ENCODE measurements around the gene CPNE6. TPM values are rescaled to one million over a fixed set of nuclear protein-coding genes. Genes with fewer than 3 reads are reported as not detected.

CPNE6 gene
- total RNA-seq, 1 donor = not detected

GRCh38 chr14:24083462-24083861 lies 12.1 kb downstream of the CPNE6 start:
- no peak for DNase-seq (ENCODE audit: low read depth)
- TF ChIP-seq, protein P1, sequence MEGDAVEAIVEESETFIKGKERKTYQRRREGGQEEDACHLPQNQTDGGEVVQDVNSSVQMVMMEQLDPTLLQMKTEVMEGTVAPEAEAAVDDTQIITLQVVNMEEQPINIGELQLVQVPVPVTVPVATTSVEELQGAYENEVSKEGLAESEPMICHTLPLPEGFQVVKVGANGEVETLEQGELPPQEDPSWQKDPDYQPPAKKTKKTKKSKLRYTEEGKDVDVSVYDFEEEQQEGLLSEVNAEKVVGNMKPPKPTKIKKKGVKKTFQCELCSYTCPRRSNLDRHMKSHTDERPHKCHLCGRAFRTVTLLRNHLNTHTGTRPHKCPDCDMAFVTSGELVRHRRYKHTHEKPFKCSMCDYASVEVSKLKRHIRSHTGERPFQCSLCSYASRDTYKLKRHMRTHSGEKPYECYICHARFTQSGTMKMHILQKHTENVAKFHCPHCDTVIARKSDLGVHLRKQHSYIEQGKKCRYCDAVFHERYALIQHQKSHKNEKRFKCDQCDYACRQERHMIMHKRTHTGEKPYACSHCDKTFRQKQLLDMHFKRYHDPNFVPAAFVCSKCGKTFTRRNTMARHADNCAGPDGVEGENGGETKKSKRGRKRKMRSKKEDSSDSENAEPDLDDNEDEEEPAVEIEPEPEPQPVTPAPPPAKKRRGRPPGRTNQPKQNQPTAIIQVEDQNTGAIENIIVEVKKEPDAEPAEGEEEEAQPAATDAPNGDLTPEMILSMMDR (IDR thresholded peaks at IDR 0.05; ENCODE audit: insufficient read depth, low read length) = no peak
- H3K4me3 ChIP-seq (ENCODE audit: low read depth, low read length) = no peak overlapping the region

GRCh38 chr14:24084440-24084839 lies 13.1 kb downstream of the CPNE6 start:
- TF ChIP-seq, protein P1 (IDR thresholded peaks at IDR 0.05; ENCODE audit: insufficient read depth, low read length) = no peak
- DNase-seq (ENCODE audit: low read depth) = no peak
- no peak overlapping the region for H3K4me3 ChIP-seq (ENCODE audit: low read depth, low read length)

DNA sequence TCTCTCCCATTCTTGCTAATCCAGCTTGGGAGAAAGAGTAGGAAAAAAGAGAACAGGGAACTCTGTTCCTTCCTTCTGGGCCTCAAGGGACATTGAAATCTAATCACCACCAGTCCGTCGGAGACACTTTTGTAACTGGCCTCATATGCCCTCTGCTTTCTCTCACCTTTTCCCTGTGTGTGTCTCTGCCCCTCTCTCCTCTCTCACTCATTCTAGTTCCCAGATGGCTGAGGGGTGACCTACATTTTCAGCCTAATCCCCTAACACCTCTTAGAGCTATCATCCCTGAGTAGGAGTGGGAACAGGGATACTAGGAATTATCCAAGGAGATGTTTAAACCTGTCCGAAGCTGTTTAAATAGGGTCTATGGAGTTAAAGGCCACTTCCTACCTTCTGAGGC lies 13.9 kb downstream of the CPNE6 start:
- no peak overlapping the region for H3K4me3 ChIP-seq (ENCODE audit: low read depth, low read length)
- no peak for DNase-seq (ENCODE audit: low read depth)
- TF ChIP-seq, protein P1 (IDR thresholded peaks at IDR 0.05; ENCODE audit: insufficient read depth, low read length) = no peak

- H3K4me3 ChIP-seq (ENCODE audit: low read depth, low read length) = no peak overlapping the region
- TF ChIP-seq, protein P1 (IDR thresholded peaks at IDR 0.05; ENCODE audit: insufficient read depth, low read length) = no peak
- DNase-seq (ENCODE audit: low read depth) = no peak
These were observed 15.0 kb downstream of the CPNE6 start for GRCh38 chr14:24086193-24086955.

DNA sequence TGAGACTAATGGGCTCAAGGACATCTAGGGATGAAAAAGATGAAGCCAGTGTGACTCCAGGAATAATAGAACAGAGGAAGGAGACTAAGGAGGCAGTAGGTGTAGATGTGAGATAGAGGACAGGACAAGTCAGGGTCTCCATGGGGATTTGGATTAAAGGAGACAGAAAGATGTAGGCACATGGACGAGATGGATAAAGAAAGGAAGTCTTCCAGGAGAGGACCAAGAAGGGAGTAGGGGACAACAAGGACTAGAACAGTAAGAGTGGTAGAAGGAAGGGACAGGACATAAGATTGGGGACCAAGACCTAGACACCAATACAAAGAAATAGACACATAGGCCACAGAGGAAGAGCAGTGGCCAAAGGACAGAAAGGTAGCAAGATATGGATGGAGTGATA lies 15.6 kb downstream of the CPNE6 start:
- DNase-seq (ENCODE audit: low read depth) = no peak
- H3K4me3 ChIP-seq (ENCODE audit: low read depth, low read length) = no peak overlapping the region
- TF ChIP-seq, protein P1 (IDR thresholded peaks at IDR 0.05; ENCODE audit: insufficient read depth, low read length) = no peak

DNA sequence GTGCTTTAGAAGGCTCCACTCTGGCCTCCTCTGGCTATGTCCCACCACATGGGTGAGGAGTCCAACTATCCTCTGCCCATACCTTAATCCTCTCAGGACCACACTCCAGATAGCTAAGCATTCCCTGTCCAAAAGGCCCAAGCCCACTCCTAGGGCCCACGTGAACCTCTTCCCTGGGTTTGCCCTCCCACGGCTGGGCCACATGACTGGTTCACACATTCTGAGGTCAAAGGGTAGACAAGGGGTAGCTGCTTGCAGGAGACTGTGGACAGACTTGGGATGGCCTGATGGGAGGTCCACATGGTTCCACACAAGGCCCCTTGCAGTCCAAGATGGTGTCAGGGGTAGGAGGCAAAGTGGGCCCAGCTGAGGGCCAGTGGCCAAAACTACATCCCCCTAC lies 16.7 kb downstream of the CPNE6 start:
- no peak for DNase-seq (ENCODE audit: low read depth)
- TF ChIP-seq, protein P1 (IDR thresholded peaks at IDR 0.05; ENCODE audit: insufficient read depth, low read length) = no peak

GRCh38 chr14:24089890-24090289 lies 18.5 kb downstream of the CPNE6 start:
- TF ChIP-seq, protein P1 (IDR thresholded peaks at IDR 0.05; ENCODE audit: insufficient read depth, low read length) = no peak
- no peak for DNase-seq (ENCODE audit: low read depth)
- no peak overlapping the region for H3K4me3 ChIP-seq (ENCODE audit: low read depth, low read length)

More for the DNA sequence above, 16.7 kb downstream of the CPNE6 start:
- H3K4me3 ChIP-seq (ENCODE audit: low read depth, low read length) = no peak overlapping the region

Data from fibroblast of the aortic adventitia (primary cell).